Measurements from ENCODE around the gene HS2ST1.

DNA sequence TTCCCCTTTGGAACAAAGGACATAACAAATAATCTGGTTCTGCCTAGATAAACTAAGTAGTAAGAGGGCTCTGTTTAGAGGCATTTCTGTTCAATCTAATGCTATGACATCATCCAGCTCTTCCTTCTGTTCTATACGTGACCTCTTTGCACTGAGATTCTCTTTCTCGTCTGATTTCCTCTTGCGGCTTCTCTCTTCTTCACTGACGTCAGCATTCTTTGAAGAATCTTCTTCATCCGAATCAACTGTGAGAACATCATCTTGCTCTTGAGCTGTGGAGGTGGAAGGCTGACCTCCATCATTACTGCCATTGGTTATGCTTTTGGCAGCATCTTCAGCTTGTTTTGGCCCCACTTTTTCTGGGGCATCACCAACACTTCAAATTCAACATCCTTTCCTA lies 130.4 kb downstream of the HS2ST1 start:
- TF ChIP-seq POLR2A (IDR thresholded peaks at IDR 0.05; ENCODE audit: low read depth, low read length) (no peak), TAF1 (IDR thresholded peaks at IDR 0.05; ENCODE audit: borderline replicate concordance, low read depth, low read length) (no peak)
